Activated naive CD4-positive, alpha-beta T cell treated with anti-CD3 and anti-CD28 coated beads, Interleukin-2, amount 50 U/mL, for 24 hours (primary cell): ENCODE measurements around the gene CRTC3.
"Not testable (repeated sequence)": the region's sequence is repeated elsewhere in the genome, so short reads cannot be mapped to it uniquely, and the experiment has no call there.

ENCODE experiments used
- H3K27ac Mint-ChIP-seq: one replicate; pipeline ENCODE4 v1.8.0; 2021; ENCODE audit warnings: mild to moderate bottlenecking, mixed read lengths
- H3K27me3 Mint-ChIP-seq: one replicate; pipeline ENCODE4 v1.8.0; 2021; ENCODE audit warnings: mixed read lengths
- H3K36me3 Mint-ChIP-seq: one replicate; pipeline ENCODE4 v1.8.0; 2021; ENCODE audit warnings: mixed read lengths
- H3K4me1 Mint-ChIP-seq: one replicate; pipeline ENCODE4 v1.8.0; 2021; ENCODE audit warnings: mixed read lengths
- H3K4me3 Mint-ChIP-seq: one replicate; pipeline ENCODE4 v1.8.0; 2021; ENCODE audit warnings: mild to moderate bottlenecking, mixed read lengths
- H3K9me3 Mint-ChIP-seq: one replicate; pipeline ENCODE4 v1.8.0; 2021; ENCODE audit warnings: mixed read lengths

The CRTC3 gene

DNA sequence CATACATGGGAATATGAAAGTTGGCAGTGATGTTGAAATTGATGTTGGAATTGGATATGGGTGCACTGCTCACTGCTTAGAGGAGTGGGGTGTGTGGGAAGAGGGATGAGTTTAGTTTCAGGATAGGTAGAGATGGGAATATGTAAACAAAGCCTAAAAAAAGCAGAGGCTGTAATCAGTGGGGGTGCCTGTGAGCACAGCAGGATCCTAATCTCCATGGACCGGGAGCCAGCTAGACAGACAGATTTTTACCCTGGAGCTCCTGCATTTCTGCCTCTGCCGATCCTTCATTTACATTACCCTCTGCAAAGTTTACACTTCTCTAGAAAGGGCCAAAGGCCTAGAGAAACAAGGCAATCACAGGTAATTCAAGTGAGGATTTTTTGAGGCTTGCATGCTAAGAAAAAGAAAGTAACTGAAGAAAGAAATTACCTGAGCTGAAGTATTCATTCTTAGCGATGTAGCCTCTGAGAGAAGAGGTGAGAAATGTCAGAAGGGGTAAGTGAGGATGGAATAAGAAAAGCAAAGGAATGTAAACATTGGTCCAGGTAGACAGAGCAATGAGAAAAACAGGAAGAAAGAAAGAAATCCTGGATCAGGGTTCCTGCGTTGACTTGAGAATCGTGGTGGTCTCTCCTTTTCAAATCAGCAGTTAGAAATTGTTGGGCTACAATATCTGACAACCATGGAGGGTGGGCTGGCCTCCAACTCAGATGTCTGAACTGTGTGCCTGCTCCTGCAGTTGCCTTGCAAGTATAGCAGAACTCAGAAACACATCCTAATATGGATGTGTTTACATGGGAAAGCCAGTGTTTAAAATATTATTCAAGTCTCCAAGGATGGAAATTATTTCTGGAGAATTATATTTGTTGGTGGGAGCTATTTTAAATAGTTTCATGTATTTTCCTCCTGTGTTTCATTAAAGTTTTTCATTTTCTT is 79.8 kb downstream of the CRTC3 start:
- Mint-ChIP-seq H3K27me3 (no peaks in the 10 kb centered on the region), H3K4me1 (peaks cover 53% of the 10 kb centered on the region), H3K4me3 (no peak overlapping the region), H3K9me3 (no peaks in the 10 kb centered on the region), H3K36me3 (peaks cover 13% of the 10 kb centered on the region), H3K27ac (peak overlapping the region; percentile 82)

DNA sequence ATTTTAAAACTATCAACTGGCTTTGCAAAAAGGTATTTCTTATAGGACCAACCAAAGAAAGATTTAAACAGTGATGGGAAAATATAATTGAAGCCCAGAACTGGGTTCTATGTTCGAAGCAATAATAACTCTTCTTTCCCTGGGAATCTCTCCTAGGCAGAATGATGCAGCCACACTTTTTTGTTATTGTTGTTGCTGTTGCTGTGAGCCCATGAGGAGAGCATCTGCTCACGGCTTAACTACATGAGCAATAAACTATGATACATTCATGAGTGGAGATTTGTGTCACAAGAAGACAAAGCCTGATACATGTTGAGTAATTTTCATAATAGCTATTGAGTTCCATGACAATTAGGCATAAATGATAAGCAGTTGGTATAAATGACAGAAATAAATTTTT is 80.5 kb downstream of the CRTC3 start:
- peaks cover 13% of the 10 kb centered on the region for H3K36me3 Mint-ChIP-seq

DNA sequence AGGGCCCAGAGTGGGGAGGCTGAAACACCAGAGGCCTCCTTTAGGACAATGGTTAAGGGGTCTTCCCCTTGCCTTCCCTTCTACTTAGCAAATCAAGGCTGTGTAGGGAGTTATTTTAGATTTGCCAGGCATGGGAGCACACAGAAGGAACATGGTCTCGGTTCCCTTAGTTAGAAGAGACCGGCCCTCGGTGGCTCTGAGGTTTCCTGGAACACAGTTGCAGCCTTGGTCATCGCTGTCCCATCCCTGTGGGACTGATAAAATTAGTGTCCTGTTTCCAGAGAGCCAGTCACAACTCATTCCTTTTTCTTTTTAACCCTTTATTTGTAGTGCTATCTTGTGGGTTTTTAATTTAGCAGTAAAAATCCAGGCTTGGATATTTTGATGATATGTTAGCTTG is 81.4 kb downstream of the CRTC3 start:
- Mint-ChIP-seq H3K27ac (no peak overlapping the region), H3K4me3 (no peak overlapping the region), H3K27me3 (no peaks in the 10 kb centered on the region), H3K4me1 (peaks cover 47% of the 10 kb centered on the region), H3K9me3 (no peaks in the 10 kb centered on the region), H3K36me3 (peaks cover 13% of the 10 kb centered on the region)

More for the DNA sequence above, 80.5 kb downstream of the CRTC3 start:
- no peak overlapping the region for H3K27ac Mint-ChIP-seq
- no peak overlapping the region for H3K4me3 Mint-ChIP-seq
- no peaks in the 10 kb centered on the region for H3K27me3 Mint-ChIP-seq
- H3K4me1 Mint-ChIP-seq = peaks cover 52% of the 10 kb centered on the region
- no peaks in the 10 kb centered on the region for H3K9me3 Mint-ChIP-seq

DNA sequence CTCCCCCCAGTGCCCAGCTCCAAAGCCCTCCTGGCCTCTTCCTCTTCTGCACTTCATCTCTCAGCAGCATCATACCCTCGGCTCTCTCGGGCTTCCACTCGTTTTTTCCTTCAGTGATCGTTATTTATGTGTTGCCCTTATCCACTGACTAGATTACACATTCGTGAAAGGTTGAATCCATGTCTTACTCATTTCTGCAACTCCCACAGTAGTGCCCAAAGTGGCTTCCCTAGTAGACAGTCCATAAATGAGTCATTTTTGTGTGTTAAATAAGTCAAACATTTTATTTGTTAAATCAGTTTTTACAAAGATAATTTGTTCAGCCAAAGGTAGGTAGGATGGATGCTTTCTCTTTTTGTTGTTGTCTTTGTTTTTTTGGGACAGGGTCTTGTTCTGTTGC is 87.4 kb downstream of the CRTC3 start:
- no peaks in the 10 kb centered on the region for H3K9me3 Mint-ChIP-seq
- peak overlapping the region; percentile 66 for H3K27ac Mint-ChIP-seq
- peaks cover 62% of the 10 kb centered on the region for H3K4me1 Mint-ChIP-seq
- H3K36me3 Mint-ChIP-seq = peaks cover 14% of the 10 kb centered on the region
- no peak overlapping the region for H3K4me3 Mint-ChIP-seq
- no peaks in the 10 kb centered on the region for H3K27me3 Mint-ChIP-seq

DNA sequence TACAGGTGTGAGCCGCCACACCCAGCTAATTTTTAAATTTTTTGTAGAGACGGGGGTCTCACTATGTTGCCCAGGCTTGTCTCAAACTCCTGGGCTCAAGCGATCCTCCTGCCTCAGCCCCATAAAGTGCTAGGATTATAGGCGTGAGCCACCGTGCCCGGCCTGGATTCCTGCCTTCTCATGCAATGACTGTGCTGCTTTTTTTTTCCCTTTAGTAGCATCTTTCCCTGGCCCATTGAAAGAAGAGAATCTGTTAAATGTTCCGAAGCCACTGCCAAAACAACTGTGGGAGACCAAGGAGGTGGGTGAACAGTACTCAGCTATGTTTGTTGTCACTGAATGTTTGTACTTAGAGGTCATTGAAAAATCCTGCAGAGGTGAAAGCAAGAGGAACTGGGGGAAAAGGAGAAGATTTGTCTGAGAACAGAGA is 88.0 kb downstream of the CRTC3 start:
- Mint-ChIP-seq H3K36me3 (peaks cover 14% of the 10 kb centered on the region), H3K4me3 (no peak overlapping the region), H3K27ac (peak overlapping the region; percentile 68), H3K27me3 (no peaks in the 10 kb centered on the region), H3K9me3 (no peaks in the 10 kb centered on the region), H3K4me1 (peaks cover 59% of the 10 kb centered on the region)

DNA sequence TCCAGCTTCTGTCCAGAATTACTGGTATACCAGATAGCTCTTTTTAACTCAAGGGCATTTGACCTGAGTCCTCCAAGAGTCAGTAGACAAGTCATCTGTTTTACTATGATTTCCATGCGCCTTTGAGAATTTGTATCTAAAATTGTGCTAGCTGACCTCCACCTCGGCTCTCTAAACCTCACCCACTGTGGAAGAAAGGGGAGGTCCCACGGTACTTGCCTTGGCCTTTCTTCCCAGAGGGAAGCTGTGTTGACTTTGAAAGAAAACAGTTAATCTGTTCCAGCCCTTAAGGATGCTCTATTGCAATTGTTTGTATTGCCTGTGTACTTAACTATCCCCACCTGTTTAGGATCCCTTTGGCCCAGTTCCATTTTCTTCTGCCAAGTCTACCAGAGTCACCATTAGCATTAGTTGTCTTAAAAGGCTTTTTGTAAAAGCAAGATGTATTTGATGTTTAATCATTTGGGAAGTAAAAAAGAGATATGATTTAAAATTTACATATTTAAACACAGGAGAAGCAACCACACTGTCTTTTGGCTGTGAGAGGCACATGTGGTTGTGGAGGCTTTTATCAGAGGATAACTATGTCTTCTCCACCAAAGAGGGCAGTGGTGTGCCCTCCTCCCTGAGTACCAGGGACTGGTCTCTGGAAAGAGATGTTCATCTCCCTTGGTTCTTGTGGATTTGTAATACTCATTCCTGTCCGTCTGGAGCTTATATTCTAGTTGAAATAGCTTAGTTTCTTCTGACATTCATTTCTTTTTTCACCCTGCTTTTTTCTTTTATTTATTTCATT is 88.8 kb downstream of the CRTC3 start:
- no peaks in the 10 kb centered on the region for H3K27me3 Mint-ChIP-seq
- peaks cover 54% of the 10 kb centered on the region for H3K4me1 Mint-ChIP-seq
- H3K36me3 Mint-ChIP-seq = peaks cover 11% of the 10 kb centered on the region
- no peak overlapping the region for H3K4me3 Mint-ChIP-seq
- H3K9me3 Mint-ChIP-seq = no peaks in the 10 kb centered on the region
- peak overlapping the region; percentile 46 for H3K27ac Mint-ChIP-seq

DNA sequence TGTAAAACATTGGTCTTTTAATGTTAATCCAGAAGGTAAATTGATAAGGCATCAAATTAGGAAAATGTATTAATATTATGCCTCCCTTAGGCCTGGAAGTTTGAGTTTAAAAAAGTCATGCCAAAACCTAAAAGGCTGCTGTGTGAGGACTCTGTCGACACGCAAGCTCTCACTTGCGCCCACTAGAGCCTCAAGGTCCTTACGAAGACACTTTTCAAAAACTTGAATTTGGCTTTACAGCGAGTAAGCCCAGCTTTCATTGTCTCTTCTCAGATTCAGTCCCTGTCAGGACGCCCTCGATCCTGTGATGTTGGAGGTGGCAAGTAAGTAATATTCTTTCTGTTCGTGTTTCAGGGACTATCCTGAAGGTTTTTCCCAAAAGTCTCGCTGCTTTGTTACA is 89.7 kb downstream of the CRTC3 start:
- Mint-ChIP-seq H3K4me1 (peaks cover 44% of the 10 kb centered on the region), H3K4me3 (peak overlapping the region; percentile 65), H3K36me3 (peaks cover 11% of the 10 kb centered on the region)

DNA sequence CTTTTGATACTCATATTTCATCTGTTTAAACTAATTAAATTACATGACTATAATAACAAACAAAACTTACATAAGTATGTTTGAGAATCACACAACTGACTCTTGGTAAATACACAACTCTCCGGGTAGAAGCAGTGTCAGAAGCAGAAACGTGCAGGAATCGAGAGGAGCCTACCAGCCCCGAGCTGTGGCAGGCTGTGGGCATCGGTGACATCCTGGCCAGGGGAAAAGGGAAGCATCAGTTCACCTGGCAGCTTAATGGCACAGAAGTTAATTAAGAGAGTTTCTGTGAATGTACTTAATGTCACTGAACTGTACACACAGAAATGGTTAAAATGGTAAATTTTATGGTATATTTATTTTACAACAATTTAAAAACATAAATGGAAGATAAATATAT is 90.2 kb downstream of the CRTC3 start:
- Mint-ChIP-seq H3K4me3 (peak overlapping the region; percentile 65), H3K36me3 (peaks cover 11% of the 10 kb centered on the region), H3K9me3 (no peaks in the 10 kb centered on the region), H3K27me3 (no peaks in the 10 kb centered on the region), H3K4me1 (peaks cover 43% of the 10 kb centered on the region), H3K27ac (peak overlapping the region; percentile 77)

More for the DNA sequence above, 89.7 kb downstream of the CRTC3 start:
- Mint-ChIP-seq H3K27ac (peak overlapping the region; percentile 77), H3K27me3 (no peaks in the 10 kb centered on the region), H3K9me3 (no peaks in the 10 kb centered on the region)

DNA sequence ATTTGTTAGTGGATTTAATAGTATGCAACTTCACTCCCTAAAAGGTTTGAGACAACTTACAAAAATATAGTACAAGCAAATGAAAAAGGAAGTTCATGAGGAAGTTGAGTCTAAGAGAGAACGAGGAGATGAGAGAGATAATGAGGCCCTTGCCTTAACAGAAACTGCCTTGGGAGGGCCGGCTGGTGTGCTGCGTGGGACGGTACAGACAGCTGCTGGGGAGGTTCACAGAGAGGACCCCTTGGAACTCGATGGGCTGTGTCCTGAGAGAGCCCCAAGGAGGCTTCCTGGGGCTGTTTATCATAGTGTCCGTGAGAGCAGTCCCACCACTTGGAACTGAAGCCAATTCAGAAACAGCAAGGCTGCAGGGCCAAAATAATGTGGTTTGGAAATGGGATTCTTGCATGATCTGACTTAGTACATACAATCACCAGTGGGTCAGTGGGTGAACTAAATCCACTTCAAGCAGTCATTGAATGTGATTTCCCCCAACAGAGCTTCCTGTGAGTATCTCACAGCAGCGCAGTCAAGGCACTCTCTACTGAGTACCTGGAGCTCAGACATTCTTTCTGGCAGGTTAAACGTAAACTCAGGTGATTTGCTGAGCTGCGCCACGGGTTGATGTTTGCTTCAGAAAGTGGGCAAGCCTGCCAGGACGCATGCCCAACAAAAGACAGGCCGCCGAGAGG is 90.8 kb downstream of the CRTC3 start:
- Mint-ChIP-seq H3K27me3 (no peaks in the 10 kb centered on the region), H3K36me3 (peaks cover 11% of the 10 kb centered on the region), H3K27ac (peak overlapping the region; percentile 63), H3K9me3 (no peaks in the 10 kb centered on the region), H3K4me1 (peaks cover 43% of the 10 kb centered on the region), H3K4me3 (peak overlapping the region; percentile 65)

DNA sequence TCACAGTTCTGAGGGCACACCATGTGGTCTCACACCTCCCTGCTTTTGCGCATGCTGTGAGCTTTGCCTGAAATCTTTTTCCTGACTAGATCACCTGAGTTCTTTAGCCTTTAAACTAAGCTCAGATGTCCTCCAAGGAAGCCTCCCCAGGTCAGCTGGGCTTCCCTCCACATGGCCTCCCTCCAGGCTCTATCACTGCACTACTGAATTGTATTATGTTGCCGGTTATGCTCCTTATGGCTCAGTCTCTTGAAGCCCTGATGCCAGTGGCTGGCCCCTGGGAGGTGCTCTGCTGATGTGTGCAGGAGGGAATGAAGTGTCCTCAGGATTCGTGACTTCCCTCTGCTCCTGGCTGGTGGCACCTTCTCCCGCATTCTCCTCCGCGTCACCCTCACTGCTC is 94.1 kb downstream of the CRTC3 start:
- Mint-ChIP-seq H3K36me3 (no peaks in the 10 kb centered on the region), H3K4me3 (no peak overlapping the region), H3K27me3 (no peaks in the 10 kb centered on the region), H3K9me3 (no peaks in the 10 kb centered on the region), H3K27ac (no peak overlapping the region), H3K4me1 (peaks cover 20% of the 10 kb centered on the region)

DNA sequence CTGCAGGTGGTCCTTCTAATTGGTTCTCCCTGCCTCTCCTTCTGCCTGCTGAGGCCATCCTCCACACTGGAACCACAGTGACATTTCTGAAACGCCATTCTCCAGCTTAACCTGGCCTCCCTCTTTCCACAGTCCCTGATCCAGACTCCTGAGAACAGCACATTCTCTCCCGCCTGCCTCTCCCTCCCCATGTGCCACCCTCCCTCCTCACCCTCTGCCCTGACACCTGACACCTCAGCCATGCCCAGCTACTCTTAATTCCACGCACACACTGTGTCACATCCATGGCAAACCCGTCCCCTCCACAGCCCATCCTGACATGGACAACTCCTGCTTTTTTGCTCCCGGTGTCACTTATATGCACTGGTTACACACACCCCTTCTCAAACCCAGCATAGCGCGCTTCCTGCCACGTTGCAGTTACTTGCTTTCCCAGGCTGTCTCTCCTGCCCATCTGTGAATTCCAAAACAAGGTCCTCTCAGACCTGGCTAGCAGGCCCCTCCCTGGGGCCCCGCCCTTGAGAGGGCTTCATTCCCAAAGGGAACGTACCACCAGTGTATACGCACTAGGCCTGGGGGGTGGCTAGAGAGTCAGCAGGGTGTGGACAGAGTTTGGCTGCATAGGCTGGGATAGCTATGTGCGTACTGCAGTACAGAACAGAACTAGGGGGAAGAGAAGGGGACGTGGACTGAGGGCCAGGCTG is 94.7 kb downstream of the CRTC3 start:
- no peak overlapping the region for H3K27ac Mint-ChIP-seq
- H3K27me3 Mint-ChIP-seq = no peaks in the 10 kb centered on the region
- H3K4me1 Mint-ChIP-seq = peaks cover 15% of the 10 kb centered on the region
- no peak overlapping the region for H3K4me3 Mint-ChIP-seq
- H3K36me3 Mint-ChIP-seq = peaks cover 4% of the 10 kb centered on the region
- no peaks in the 10 kb centered on the region for H3K9me3 Mint-ChIP-seq

DNA sequence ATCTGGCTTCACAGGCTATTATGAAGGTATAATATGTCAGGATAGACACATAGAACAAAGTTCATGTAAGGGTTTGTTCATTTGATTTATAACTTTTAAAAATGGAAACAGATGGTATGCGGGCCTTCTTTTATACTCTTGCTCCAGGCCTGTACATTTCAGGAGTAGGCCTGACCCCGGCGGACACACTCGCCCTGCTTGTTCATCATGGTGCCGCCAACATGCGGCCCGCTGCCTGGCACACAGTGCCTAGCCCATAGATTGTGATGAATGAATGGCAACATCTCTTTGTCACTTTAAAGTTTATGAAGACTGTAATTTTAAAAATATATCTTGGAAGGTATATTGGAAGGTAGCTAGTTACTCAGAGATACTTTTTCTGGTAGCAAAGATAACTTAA is 95.3 kb downstream of the CRTC3 start:
- no peaks in the 10 kb centered on the region for H3K9me3 Mint-ChIP-seq

DNA sequence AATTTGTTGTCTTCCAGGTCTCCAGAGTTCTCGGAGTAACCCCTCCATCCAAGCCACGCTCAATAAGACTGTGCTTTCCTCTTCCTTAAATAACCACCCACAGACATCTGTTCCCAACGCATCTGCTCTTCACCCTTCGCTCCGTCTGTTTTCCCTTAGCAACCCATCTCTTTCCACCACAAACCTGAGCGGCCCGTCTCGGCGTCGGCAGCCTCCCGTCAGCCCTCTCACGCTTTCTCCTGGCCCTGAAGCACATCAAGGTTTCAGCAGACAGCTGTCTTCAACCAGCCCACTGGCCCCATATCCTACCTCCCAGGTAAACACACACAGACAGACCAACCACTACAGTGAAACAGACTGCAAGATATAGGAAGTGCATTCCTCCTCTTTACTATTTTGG is 99.5 kb downstream of the CRTC3 start:
- H3K4me1 Mint-ChIP-seq = peaks cover 4% of the 10 kb centered on the region

More for the DNA sequence above, 95.3 kb downstream of the CRTC3 start:
- Mint-ChIP-seq H3K4me1 (peaks cover 9% of the 10 kb centered on the region), H3K27ac (peak overlapping the region; percentile 23), H3K27me3 (no peaks in the 10 kb centered on the region), H3K4me3 (no peak overlapping the region), H3K36me3 (peaks cover 4% of the 10 kb centered on the region)

DNA sequence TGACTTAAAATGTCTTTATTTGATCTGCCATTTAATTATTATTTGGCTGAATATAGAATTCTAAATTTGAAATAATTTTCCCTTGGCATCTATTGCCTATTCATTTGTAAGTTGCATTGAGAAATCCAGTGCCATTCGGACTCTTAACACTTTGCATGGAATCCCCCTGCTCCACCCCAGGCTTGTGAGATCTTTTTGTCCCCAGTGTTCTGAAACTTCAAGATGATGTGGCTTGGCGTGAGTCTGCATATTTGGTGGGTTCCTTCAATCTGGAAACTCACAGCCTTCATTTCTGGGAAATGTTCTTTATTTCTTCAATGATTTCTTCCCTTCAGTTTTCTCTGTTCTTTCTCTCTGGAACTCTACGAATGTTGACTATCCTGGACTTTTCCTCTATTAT is 103.6 kb downstream of the CRTC3 start:
- H3K4me1 Mint-ChIP-seq = peaks cover 4% of the 10 kb centered on the region
- no peak overlapping the region for H3K4me3 Mint-ChIP-seq
- no peaks in the 10 kb centered on the region for H3K9me3 Mint-ChIP-seq
- peak overlapping the region; percentile 61 for H3K27ac Mint-ChIP-seq
- H3K36me3 Mint-ChIP-seq = peaks cover 24% of the 10 kb centered on the region
- H3K27me3 Mint-ChIP-seq = no peaks in the 10 kb centered on the region

More for the DNA sequence above, 99.5 kb downstream of the CRTC3 start:
- Mint-ChIP-seq H3K4me3 (no peak overlapping the region), H3K36me3 (peaks cover 12% of the 10 kb centered on the region), H3K27me3 (no peaks in the 10 kb centered on the region), H3K9me3 (no peaks in the 10 kb centered on the region), H3K27ac (no peak overlapping the region)

DNA sequence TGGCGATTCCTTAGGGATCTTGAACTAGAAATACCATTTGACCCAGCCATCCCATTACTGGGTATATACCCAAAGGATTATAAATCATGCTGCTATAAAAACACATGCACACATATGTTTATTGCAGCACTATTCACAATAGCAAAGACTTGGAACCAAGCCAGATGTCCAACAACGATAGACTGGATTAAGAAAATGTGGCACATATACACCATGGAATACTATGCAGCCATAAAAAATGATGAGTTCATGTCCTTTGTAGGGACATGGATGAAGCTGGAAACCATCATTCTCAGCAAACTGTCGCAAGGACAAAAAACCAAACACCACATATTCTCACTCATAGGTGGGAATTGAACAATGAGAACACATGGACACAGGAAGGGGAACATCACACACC is 107.3 kb downstream of the CRTC3 start:
- not testable (repeated sequence) for H3K27me3 Mint-ChIP-seq, H3K4me3 Mint-ChIP-seq, H3K9me3 Mint-ChIP-seq, H3K4me1 Mint-ChIP-seq, H3K27ac Mint-ChIP-seq
- peaks cover 20% of the 10 kb centered on the region for H3K36me3 Mint-ChIP-seq
